RKO (cell line): ENCODE results near the gene MANBA.
"Not testable (repeated sequence)": the region's sequence is repeated elsewhere in the genome, so short reads cannot be mapped to it uniquely, and the experiment has no call there.

Experiments
- DNase-seq: peaks from one replicate; pipeline ENCODE4 v3.0.0-alpha.2; 2016; ENCODE audit warnings: low spot score

The MANBA gene

DNA sequence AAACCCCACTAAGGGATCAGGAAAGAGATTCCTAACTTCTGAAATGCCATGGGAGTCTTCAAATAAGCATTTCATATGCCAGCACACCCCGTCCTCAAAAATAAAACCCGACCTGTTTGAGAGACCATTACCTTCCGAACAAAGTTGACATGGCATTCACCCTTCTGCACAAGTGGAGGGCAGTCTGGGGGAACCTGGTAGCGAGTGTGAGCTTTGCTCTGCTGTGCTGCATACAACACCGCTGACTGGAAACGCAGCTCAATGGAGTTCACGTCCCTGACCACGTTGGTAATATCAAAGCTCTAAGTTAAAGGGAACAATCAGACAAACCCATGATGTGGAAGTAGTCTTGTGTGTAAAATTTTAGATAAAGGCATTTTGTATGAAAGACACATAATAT, 38.0 kb downstream of the MANBA start:
- no peak for DNase-seq

- DNase-seq = not testable (repeated sequence)
Observed at GRCh38 chr4:102718833-102719575, 41.8 kb downstream of the MANBA start.

DNA sequence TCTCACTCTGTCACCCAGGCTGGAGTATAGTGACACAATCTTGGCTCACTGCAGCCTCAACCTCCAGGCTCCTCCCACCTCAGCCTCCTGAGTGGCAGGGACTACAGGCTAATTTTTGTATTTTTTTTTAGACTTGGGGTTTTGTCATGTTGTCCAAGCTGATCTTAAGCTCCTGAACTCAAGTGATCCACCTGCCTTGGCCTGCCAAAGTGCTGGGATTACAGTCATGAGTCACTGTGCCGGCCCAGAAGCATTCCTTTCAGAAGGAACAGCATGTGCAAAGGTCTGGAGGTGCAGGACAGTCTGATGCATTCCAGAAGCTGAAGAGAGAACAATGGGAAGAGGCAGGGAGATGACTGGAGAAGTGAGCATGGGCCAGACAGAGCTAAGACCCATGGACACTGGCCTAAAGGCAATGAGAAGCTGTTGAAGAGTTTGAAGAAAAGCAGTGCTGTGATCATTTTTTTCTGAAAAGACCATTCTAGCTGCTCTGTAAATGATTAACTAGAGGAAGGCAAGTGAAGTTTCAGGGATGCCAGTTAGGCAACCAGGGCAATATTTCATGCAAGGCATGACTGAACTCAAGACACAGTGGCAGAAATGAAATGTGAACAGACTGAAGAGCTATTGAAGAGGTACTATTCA, 43.2 kb downstream of the MANBA start:
- peak; percentile 5 for DNase-seq

- DNase-seq = peak; percentile 18
Observed at GRCh38 chr4:102715057-102715456, 45.7 kb downstream of the MANBA start.

- not testable (repeated sequence) for DNase-seq
Observed at GRCh38 chr4:102713774-102714173, 47.0 kb downstream of the MANBA start.

- peak; percentile 63 for DNase-seq
Observed at GRCh38 chr4:102713096-102713495, 47.7 kb downstream of the MANBA start.

GRCh38 chr4:102710986-102711385, 49.8 kb downstream of the MANBA start:
- no peak for DNase-seq

DNA sequence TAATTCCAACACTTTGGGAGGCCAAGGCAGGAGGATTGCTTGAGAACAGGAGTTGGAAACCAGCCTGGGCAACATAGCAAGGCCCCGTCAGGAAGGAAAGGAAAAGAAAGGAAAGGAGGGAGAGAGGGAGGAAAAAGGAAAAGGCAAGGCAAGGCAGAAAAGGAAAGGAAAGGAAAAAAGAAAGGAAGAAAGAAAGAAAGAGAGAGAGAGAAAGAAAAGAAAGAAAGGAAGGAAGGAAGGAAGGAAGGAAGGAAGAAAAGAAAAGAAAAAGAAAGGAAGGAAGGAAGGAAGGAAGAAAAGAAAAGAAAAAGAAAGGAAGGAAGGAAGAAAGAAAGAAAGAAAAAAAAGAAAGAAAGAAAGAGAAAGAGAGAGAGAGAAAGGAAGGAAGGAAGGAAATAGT, 51.7 kb downstream of the MANBA start:
- DNase-seq = not testable (repeated sequence)

DNA sequence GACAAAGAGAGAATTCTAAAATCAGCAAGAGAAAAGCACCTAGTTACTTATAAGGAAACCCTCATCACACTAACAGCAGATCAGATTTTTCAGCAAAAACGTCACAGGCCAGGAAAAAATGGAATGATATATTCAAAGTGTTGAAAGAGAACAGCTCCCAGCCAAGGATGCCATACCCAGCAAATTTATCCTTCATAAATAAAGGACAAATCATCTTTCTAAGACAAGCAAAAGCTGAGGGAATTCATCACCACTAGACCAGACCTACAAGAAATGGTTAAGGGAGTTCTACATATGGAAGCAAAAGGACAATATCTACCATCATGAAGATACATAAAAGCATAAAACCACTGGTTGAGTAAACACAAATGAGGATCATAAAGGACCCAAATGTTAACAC, 53.6 kb downstream of the MANBA start:
- no peak for DNase-seq

DNA sequence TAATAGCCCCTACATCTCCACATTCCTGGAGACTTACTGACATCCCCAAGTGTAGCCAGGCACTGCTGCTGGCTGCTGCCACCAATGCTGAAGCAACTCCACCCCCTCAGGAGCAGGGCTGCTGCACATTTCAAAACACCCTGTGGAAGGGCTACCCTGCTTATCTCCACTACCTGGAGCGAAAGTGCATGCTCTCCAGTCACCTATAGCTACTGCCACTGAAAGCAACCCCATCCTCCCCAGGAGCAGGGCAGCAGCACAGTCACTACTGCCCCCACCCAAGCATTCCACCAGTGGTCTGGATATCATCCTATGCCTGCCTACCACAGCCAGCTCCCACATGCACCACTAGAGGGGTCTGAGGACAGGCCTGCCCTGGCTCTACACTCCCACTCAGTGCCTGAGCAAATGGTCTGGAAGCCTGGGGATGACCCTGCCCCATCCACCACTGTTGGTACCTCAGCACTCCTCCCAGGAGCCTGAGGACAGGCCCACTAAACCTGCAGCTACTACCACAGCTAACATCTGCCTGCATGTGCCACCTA, 55.3 kb downstream of the MANBA start:
- DNase-seq = no peak

DNA sequence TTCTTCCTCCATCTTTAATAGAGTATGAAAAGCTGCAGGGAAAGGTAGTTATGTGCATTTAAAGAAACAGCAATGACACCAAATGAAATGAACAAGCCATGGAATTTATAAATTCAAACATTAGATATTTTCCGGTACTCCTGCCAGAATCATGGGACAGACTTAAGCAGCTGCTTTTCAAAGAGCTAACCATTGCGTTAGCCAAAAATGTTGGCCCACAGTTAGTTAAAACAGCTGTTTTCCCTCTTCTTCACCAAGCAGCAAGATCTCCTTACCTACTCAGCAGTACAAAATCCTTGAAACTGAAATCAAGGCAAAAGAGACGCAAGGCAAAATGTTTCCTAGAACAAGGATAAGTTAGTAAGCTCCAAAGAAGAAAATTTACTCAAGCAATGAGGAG, 64.0 kb downstream of the MANBA start:
- DNase-seq = no peak

DNA sequence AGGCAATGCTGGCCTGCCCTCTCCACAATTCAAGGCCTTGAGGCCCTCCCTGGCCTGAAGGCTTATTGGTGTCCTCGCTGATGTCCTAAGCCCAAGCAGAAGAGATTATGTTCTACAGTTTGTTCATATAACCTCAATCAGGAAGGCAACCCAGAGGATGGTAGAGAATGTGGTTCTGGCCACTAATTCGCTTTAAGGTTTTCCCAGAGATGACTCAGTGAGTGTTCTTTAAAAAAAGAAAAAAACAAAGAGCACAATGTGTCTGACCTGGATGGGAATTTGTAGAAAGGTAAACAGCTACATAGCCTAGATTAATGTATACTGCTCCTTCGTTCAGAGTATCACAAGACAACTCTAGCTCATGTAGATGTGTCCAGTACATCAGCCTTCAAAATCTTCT, 66.0 kb downstream of the MANBA start:
- no peak for DNase-seq

DNA sequence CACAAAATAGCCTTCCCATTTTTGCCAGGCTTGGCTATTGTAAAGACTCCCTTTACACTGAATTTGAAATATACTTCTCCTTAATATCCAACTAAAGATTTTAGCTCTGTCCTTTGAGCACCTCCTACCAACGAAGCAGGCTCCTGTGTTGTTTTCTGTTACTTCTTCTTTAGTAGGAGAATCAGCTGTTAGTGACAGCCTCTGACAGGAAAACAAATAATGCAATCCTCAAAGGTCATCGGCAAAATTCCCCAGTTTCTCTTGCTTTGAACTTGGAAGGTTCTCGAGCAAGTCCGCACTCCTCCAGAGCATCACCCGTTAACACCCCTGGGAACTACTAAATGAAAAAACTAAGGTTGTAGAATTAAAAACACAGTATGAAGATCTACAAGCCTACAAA, 66.9 kb downstream of the MANBA start:
- DNase-seq = no peak

DNA sequence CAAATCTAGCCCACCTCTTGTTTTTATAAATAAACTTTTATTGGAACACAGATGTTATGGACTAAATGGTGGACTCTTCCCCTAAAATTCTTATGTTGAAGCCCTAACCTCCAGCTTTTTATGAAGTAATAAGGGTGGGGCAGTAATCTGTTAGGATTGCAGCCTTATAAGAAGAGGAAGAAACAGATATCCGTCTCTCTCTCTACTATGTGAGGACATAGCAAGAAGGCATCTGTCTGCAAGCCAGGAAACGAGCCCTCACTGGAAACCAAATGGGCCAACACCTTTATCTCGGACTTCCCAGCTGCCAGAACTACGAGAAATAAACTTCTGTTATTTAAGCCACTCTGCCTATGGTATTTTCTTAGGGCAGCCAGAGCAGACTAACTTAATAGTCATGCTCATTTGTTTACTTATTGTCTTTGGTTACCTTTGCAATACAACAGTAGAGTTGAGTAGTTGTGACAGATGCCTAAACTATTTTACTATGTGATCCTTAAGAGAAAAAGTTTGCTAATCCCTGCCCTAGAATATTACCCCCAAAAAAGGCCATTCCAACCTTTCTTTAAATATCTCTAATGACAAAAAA, 67.4 kb downstream of the MANBA start:
- DNase-seq = no peak

- no peak for DNase-seq
Observed at GRCh38 chr4:102692474-102692873, 68.3 kb downstream of the MANBA start.

- DNase-seq = no peak
Observed at GRCh38 chr4:102687982-102688433, 72.8 kb downstream of the MANBA start.

DNA sequence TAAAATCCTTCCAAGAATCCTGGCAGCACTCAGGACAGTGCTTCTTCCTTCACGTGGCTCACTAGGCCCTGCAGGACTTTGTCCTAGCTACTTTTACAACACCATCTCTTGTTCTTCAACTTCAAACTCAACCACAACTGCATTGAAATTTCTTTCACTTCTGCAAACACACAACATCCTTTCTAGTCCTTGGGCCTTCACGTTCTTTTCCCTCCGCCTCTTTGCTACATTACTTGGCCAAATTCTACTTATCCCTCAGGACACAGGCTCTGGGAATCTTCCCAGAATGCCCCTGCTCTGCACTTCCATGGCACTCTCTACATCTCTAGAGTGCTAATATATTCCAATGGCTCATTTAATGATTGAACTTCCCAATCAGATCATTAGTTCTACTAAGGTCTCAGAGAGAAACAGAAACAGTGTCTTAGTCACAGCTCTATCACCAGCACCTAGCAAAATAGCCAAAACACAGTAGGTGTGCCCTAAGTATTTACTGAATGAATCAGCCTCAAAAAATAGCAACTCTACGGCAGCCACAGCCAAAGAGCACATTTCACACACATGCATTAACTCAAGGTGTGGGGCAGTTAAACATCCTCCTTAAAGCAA, 73.3 kb downstream of the MANBA start:
- no peak for DNase-seq

- DNase-seq = no peak
Observed at GRCh38 chr4:102685768-102686167, 75.0 kb downstream of the MANBA start.

DNA sequence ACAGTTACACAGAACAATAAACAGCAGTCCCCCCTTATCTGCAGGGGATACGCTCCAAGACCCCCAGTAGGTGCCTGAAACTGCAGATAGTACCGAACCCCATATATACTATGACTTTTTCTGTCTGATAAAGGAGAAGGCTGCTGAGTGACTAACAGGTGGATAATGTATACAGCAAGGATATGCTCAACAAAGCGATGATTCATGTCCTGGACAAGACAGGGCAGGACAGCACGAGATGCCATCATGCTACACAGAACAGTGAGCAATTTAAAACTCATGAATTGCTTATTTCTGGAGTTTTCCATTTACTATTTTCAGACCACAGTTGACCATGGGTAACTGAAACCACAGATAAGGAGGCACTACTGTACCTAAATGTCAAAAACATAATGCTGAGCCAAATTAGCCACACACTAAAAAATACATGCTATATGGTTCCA, 76.1 kb downstream of the MANBA start:
- peak; percentile 73 for DNase-seq

DNA sequence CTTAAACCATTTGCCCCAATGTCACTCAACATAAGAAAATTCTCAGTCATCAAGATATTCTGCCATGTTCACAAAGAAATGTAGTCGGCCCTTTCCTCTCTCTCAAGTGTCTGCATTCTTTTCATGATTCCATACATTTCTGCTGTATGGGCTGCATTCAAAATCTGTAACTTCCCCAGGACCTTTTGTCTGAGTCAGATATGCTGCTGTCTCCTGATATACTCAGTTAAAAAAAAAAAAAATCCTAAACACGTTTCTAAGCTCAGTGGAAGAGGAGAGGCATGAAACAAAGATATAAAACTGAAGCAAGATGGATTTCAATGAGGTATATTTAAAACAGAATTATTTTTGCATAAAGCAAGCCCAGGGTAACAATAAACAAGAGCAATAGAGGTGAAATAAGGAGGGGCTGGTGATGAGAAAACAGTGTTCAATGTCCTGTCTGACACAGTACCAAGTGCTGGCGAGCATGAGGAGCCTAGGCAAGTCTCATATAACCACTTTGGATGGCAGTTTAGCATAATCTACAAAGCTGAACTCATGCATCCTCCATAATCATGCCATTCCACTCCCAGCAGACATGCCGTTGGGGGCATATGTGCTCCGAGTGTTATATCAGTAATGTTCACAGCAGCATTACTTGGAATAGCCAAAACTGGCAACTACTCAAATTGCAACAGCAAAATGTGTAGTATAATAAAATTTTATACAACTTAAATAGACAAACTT, 76.7 kb downstream of the MANBA start:
- DNase-seq = no peak

- no peak for DNase-seq
Observed at GRCh38 chr4:102678695-102679335, 82.0 kb downstream of the MANBA start.
